Hepatocyte (in vitro differentiated cells): ENCODE results near the gene AMDHD2. TPM values are rescaled to one million over a fixed set of nuclear protein-coding genes. Genes with fewer than 3 reads are reported as not detected.

Experiments used
- DNase-seq: peaks from one replicate; pipeline ENCODE4 v3.0.0-alpha.2; 2016; ENCODE audit warnings: low spot score
- H2AFZ ChIP-seq: fragments of 200-600 bp; sonication (generic); 2 replicates; pipeline ENCODE4 v1.6.0; 2016; ENCODE audit warnings: antibody characterized with exemption, mild to moderate bottlenecking
- H3K27ac ChIP-seq: fragments of 200-600 bp; sonication (generic); 2 replicates; pipeline ENCODE4 v1.5.1; 2016; ENCODE audit warnings: mild to moderate bottlenecking
- H3K27me3 ChIP-seq: fragments of 200-600 bp; sonication (generic); 2 replicates; pipeline ENCODE4 v1.6.1; 2016
- H3K36me3 ChIP-seq: fragments of 200-600 bp; sonication (generic); replicated peaks from 2 replicates; pipeline ENCODE4 v1.5.1; 2016; ENCODE audit warnings: low read depth; ENCODE audit not compliant: insufficient read depth
- H3K4me1 ChIP-seq: fragments of 200-600 bp; sonication (generic); 2 replicates; pipeline ENCODE4 v1.5.1; 2016; ENCODE audit warnings: mild to moderate bottlenecking, moderate library complexity; ENCODE audit not compliant: insufficient read depth
- H3K4me2 ChIP-seq: fragments of 200-600 bp; sonication (generic); 2 replicates; pipeline ENCODE4 v1.6.0; 2016
- H3K4me3 ChIP-seq: fragments of 200-600 bp; sonication (generic); 2 replicates; pipeline ENCODE4 v1.5.1; 2016; ENCODE audit warnings: mild to moderate bottlenecking
- H3K79me2 ChIP-seq: fragments of 200-600 bp; sonication (generic); 2 replicates; pipeline ENCODE4 v1.6.0; 2017; ENCODE audit warnings: mild to moderate bottlenecking
- H3K9me2 ChIP-seq: fragments of 200-600 bp; sonication (generic); replicated peaks from 2 replicates; pipeline ENCODE4 v1.6.0; 2017; ENCODE audit warnings: mild to moderate bottlenecking; ENCODE audit not compliant: insufficient read depth
- H3K9me3 ChIP-seq: fragments of 200-600 bp; sonication (generic); 2 replicates; pipeline ENCODE4 v1.5.1; 2016; ENCODE audit warnings: low read depth, mild to moderate bottlenecking
- H4K20me1 ChIP-seq: fragments of 200-600 bp; sonication (generic); 2 replicates; pipeline ENCODE4 v1.6.0; 2016; ENCODE audit warnings: mild to moderate bottlenecking; ENCODE audit not compliant: insufficient read depth, poor library complexity, severe bottlenecking
- EZH2 ChIP-seq: fragments of 200-600 bp; sonication (generic); IDR thresholded peaks from 2 replicates; pipeline ENCODE4 v1.6.1; 2016; ENCODE audit warnings: antibody characterized with exemption, mild to moderate bottlenecking, borderline replicate concordance
- EZH2phosphoT487 ChIP-seq: fragments of 200-600 bp; sonication (generic); IDR thresholded peaks from one replicate; pipeline ENCODE4 v1.6.1; 2018; ENCODE audit warnings: antibody characterized with exemption, mild to moderate bottlenecking, low read depth, moderate library complexity; ENCODE audit not compliant: unreplicated experiment, severe bottlenecking
- WGBS: methylation state at CpG from one replicate; pipeline ENCODE4 v1.1.6; 2016; ENCODE audit warnings: low lambda C conversion rate; ENCODE audit errors: missing lambda C conversion rate; 5-methylcytosine and 5-hydroxymethylcytosine counted together
- polyA plus RNA-seq: library from polyadenylated mRNA; unstranded; fragments of >200 nt; fragmentation: Nextera tagmentation; extraction: Ambion mirVana; gene quantifications from 2 replicates; pipeline ENCODE4 v1.2.1, GENCODE V29; 2016
- total RNA-seq: library from RNA; depleted of rRNA; stranded (reverse); fragments of >200 nt; gene quantifications from 2 replicates; pipeline ENCODE4 v1.2.3, GENCODE V29; 2014
- TF ChIP-seq, protein P1 (sequence below): fragments of 200-600 bp; sonication (generic); IDR thresholded peaks from 2 replicates; pipeline ENCODE4 v1.5.1; 2016; ENCODE audit warnings: antibody characterized with exemption, mild to moderate bottlenecking; ENCODE audit not compliant: poor library complexity

AMDHD2 gene
- total and polyA plus RNA-seq, 2 experiments from 2014 or later, result 43.6 to 70.8 TPM

DNA sequence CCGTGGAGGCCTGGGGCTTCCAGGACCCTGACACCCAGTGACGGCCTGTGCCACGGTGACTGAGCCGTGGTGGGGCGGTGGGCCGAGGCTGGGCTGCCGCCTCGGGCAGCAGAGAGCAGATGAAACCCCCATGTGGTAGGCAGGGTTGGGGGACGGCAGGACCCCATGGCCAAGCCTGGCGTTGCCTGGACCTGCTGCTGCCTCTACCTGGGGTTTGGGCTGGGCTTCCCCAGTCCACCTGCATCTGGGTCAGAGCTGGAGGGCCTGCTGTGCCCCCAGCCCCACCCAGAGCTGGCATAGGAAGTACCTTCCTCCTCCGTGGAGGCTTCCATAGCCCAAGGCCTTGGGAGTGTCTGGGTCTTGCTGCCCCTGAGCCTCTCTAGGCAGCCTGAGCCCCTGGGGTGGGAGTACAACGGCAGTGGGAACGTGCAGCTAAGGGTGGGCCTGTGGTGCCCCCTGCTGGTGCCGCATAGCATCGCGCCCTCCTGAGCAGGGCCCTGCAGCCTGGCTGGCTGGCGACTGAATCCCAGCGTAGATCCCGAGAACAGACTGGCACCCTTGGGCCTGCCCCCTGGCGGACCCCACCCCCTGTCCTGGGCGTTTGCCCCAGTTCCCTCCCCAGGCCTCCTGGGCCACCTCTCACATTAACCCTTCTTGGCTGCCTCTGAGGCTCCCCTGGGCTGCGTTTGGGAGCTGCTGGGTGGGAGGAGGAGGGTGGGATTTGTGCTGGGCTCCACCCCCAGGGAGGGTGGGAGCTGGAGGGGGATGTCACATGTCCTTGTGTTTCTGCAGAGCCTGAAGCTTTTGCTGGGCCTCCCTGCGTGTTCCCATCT lies 19.0 kb upstream of the AMDHD2 start:
- DNase-seq, result peak; percentile 91
- Histone ChIP-seq H3K9me2 (no peaks in the 10 kb centered on the region), H3K4me3 (no peak overlapping the region), H3K4me1 (peaks cover 13% of the 10 kb centered on the region), H2AFZ (no peak overlapping the region), H3K9me3 (no peaks in the 10 kb centered on the region), H3K79me2 (no peaks in the 10 kb centered on the region), H4K20me1 (no peaks in the 10 kb centered on the region), H3K36me3 (no peaks in the 10 kb centered on the region), H3K27ac (no peak overlapping the region), H3K4me2 (peak overlapping the region; percentile 73), H3K27me3 (no peaks in the 10 kb centered on the region)
- 53% methylated on average over 18 of the region's 23 CpGs for WGBS
- TF ChIP-seq EZH2phosphoT487, result no peak
- TF ChIP-seq, protein P1, sequence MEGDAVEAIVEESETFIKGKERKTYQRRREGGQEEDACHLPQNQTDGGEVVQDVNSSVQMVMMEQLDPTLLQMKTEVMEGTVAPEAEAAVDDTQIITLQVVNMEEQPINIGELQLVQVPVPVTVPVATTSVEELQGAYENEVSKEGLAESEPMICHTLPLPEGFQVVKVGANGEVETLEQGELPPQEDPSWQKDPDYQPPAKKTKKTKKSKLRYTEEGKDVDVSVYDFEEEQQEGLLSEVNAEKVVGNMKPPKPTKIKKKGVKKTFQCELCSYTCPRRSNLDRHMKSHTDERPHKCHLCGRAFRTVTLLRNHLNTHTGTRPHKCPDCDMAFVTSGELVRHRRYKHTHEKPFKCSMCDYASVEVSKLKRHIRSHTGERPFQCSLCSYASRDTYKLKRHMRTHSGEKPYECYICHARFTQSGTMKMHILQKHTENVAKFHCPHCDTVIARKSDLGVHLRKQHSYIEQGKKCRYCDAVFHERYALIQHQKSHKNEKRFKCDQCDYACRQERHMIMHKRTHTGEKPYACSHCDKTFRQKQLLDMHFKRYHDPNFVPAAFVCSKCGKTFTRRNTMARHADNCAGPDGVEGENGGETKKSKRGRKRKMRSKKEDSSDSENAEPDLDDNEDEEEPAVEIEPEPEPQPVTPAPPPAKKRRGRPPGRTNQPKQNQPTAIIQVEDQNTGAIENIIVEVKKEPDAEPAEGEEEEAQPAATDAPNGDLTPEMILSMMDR, result peak; percentile 98

DNA sequence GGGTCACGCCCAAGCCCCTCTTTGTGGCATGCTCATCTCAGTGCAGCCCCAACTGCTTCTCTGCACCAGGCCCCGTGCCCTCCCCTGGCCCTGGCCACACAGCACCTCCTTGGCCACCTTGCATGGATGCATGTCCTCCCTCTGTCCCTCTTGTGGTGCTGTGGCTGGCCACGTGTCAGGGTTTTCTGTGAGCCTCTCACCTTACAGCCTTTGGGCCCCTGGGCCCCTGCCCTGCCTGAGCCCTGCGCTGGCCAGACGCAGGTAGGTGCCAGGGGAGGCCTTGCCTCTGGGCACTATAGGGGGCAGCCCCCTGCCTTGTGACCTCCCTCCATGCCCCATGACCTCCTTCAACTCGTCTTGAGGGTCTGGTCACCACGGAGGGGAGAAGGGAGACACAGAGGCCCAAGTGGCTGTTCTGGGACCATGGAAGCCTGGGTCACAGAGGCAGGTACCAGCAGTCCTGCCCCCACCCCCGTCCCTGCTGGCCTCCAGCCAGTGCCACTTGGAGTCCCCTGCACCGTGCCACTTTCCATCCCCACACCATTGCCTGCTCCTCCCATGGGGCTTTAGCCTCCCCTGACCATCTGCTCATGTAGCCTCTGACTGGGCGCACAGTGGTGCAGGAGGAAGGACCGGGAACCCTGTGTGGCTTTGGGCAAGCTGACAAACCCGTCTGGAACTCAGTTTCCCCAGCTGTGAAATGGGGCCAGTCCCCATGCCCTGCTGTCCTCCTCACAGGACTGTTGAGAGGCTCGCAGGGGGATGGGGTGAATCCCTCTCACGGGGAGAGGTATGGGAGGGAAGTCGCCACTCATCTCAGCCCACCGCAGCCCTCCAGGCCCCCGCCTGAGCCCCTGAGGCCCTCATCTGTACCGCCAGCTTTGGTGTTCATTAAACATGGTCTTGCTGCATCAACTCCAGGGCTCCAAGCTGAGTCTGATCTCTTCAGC lies 17.9 kb upstream of the AMDHD2 start:
- Histone ChIP-seq H3K4me1 (peaks cover 13% of the 10 kb centered on the region), H3K27me3 (no peaks in the 10 kb centered on the region), H3K9me2 (no peaks in the 10 kb centered on the region), H3K4me3 (no peak overlapping the region), H3K79me2 (no peaks in the 10 kb centered on the region), H2AFZ (no peak overlapping the region), H3K4me2 (peak overlapping the region; percentile 73), H3K27ac (peak overlapping the region; percentile 71), H3K9me3 (no peaks in the 10 kb centered on the region), H3K36me3 (no peaks in the 10 kb centered on the region), H4K20me1 (no peaks in the 10 kb centered on the region)
- DNase-seq, result no peak
- WGBS, result 86% methylated on average over 16 of the region's 18 CpGs
- no peak for TF ChIP-seq EZH2phosphoT487
- TF ChIP-seq, protein P1, result no peak
- no peak for TF ChIP-seq EZH2

DNA sequence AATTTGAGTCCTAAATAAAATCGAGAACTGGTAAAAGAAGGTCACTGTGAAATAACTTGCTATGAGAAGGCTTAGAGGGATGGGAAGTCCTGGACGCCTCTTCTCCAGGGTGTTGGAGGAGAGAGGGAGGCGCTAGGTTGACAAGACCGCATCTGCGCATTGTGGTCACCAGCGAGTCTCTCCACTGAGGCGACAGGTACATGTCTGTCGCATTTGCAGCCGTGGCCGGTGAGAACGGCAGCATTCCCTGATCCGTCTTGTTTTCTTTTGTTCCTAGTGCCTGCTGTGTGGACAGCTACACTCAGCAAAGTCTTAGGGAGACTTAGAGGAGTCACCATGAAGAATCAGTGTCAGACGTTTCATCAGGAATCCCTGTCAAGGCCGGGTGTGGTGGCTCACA lies 14.5 kb upstream of the AMDHD2 start:
- Histone ChIP-seq H3K9me2 (no peaks in the 10 kb centered on the region), H3K4me2 (no peak overlapping the region), H3K79me2 (no peaks in the 10 kb centered on the region), H3K9me3 (no peaks in the 10 kb centered on the region), H3K4me1 (peaks cover 13% of the 10 kb centered on the region), H3K36me3 (no peaks in the 10 kb centered on the region), H4K20me1 (no peaks in the 10 kb centered on the region), H3K27ac (no peak overlapping the region), H3K4me3 (no peak overlapping the region), H2AFZ (no peak overlapping the region), H3K27me3 (no peaks in the 10 kb centered on the region)
- WGBS, result 93% methylated on average over 14 of the region's 14 CpGs
- no peak for DNase-seq
- TF ChIP-seq, protein P1, result no peak
- TF ChIP-seq EZH2 (no peak), EZH2phosphoT487 (no peak)
